Stimulated activated CD8-positive, alpha-beta memory T cell treated with anti-CD3 and anti-CD28 coated beads, Interleukin-2, amount 100 ng/mL, for 48 hours (primary cell): ENCODE results near the gene SPTLC3.

Experiments
- DNase-seq, 2 donors: peaks; one replicate each; pipeline ENCODE4 v3.0.0-alpha.2; 2020; ENCODE audit warnings: low read depth in 2 of 2

SPTLC3 gene

GRCh38 chr20:13139459-13140150 lies 130.8 kb downstream of the SPTLC3 start:
- no peak for DNase-seq

GRCh38 chr20:13140201-13140600 lies 131.4 kb downstream of the SPTLC3 start:
- no peak for DNase-seq

GRCh38 chr20:13140775-13141174 lies 132.0 kb downstream of the SPTLC3 start:
- DNase-seq: no peak

- DNase-seq: no peak
Measured at GRCh38 chr20:13141546-13141945, 132.8 kb downstream of the SPTLC3 start.

GRCh38 chr20:13142143-13142542 lies 133.4 kb downstream of the SPTLC3 start:
- no peak for DNase-seq

- no peak for DNase-seq
Measured at GRCh38 chr20:13147071-13147963, 138.5 kb downstream of the SPTLC3 start.

GRCh38 chr20:13147971-13148370 lies 139.2 kb downstream of the SPTLC3 start:
- no peak for DNase-seq

GRCh38 chr20:13148402-13148801 lies 139.6 kb downstream of the SPTLC3 start:
- DNase-seq: no peak

GRCh38 chr20:13148961-13149360 lies 140.2 kb downstream of the SPTLC3 start:
- DNase-seq: no peak

- no peak for DNase-seq
Measured at GRCh38 chr20:13149371-13150105, 140.8 kb downstream of the SPTLC3 start.

GRCh38 chr20:13158369-13158768 lies 149.6 kb downstream of the SPTLC3 start:
- DNase-seq: no peak

GRCh38 chr20:13159889-13160288 lies 151.1 kb downstream of the SPTLC3 start:
- DNase-seq: no peak

GRCh38 chr20:13165203-13165602 lies 156.4 kb downstream of the SPTLC3 start:
- no peak for DNase-seq

- no peak for DNase-seq
Measured at GRCh38 chr20:13166011-13166410, 157.2 kb downstream of the SPTLC3 start.

- DNase-seq: no peak
Measured at GRCh38 chr20:13166437-13166836, 157.7 kb downstream of the SPTLC3 start.

GRCh38 chr20:13169086-13169485 lies 160.3 kb downstream of the SPTLC3 start:
- no peak for DNase-seq

- DNase-seq: no peak
Measured at GRCh38 chr20:13170771-13171170, 162.0 kb downstream of the SPTLC3 start.

- no peak for DNase-seq
Measured at GRCh38 chr20:13173201-13173600, 164.4 kb downstream of the SPTLC3 start.

GRCh38 chr20:13174402-13174801 lies 165.6 kb downstream of the SPTLC3 start:
- DNase-seq: no peak

GRCh38 chr20:13180986-13181889 lies 172.5 kb downstream of the SPTLC3 start:
- no peak for DNase-seq

- no peak for DNase-seq
Measured at GRCh38 chr20:13183005-13183404, 174.2 kb downstream of the SPTLC3 start.
